Right lung (tissue), 10 donors: ENCODE data around the gene ZPBP2. TPM values are rescaled to one million over a fixed set of nuclear protein-coding genes. Genes with fewer than 3 reads are reported as not detected.
"Not testable (repeated sequence)": the region's sequence is repeated elsewhere in the genome, so short reads cannot be mapped to it uniquely, and the experiment has no call there.

Experiments
- DNase-seq, 2 donors: peaks; one replicate each; pipeline ENCODE4 v3.0.0-alpha.2; 2013
- long read RNA-seq, 8 donors: transcript quantifications; one replicate each; lab custom pipeline, GENCODE V29; 2026
- polyA plus RNA-seq, 5 donors: library from polyadenylated mRNA; unstranded; fragments of 120-200 nt; gene quantifications; one replicate each; pipeline versions ENCODE4 v1.2.1 to v1.2.3, GENCODE V29; 2013; ENCODE audit warnings: inconsistent platforms in 1 of 5, low replicate concordance in 1 of 5; ENCODE audit not compliant: insufficient read length in 5 of 5, insufficient read depth in 1 of 5

Gene ZPBP2, protein sequence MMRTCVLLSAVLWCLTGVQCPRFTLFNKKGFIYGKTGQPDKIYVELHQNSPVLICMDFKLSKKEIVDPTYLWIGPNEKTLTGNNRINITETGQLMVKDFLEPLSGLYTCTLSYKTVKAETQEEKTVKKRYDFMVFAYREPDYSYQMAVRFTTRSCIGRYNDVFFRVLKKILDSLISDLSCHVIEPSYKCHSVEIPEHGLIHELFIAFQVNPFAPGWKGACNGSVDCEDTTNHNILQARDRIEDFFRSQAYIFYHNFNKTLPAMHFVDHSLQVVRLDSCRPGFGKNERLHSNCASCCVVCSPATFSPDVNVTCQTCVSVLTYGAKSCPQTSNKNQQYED
- polyA plus RNA-seq: not detected
- long read RNA-seq, donor 1: 0 reads
- long read RNA-seq, donor 2: 0 reads
- long read RNA-seq, donor 3: 0 reads
- long read RNA-seq, donor 4: 0 reads
- long read RNA-seq, donor 5: 0 reads
- long read RNA-seq, donor 6: 0 reads
- long read RNA-seq, donor 7: 0 reads
- long read RNA-seq, donor 8: 0 reads

DNA sequence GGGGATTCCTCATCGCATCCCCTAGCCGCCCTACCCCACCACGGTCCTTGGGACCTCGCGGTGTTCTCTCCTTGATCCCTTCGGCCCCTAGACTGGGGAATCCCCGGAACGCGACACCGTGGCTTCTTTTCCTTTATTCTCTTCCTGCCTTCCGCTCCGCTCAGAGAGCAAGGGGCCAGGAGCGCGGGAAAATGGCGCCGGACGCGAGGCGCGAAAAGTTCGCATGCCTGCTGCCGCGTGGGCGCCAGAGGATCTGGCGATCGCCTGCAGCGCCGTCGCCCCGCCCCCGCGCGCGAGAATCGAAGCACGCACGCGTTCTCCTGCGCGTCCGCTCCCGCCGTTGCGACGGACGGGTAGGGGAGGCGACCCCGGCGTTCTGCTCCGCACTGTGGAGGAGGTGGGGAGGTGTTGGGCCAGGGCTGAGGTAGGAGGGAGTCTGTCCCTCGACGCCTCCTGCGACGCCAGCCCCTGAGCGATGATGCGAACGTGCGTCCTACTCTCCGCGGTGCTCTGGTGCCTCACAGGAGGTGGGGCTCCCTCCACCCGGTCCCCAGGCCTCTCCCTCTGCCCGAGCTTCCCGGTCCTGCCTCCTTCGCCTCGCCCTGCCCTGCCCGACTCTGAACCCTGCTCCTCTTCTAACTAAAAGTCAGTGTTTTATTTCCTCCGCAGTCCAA is at the start of gene ZPBP2:
ZPBP2 (plus strand) TSS at position 323 of the 674 bp plus-strand sequence; CDS start at position 476, 153 bp downstream.
- no peak for DNase-seq

DNA sequence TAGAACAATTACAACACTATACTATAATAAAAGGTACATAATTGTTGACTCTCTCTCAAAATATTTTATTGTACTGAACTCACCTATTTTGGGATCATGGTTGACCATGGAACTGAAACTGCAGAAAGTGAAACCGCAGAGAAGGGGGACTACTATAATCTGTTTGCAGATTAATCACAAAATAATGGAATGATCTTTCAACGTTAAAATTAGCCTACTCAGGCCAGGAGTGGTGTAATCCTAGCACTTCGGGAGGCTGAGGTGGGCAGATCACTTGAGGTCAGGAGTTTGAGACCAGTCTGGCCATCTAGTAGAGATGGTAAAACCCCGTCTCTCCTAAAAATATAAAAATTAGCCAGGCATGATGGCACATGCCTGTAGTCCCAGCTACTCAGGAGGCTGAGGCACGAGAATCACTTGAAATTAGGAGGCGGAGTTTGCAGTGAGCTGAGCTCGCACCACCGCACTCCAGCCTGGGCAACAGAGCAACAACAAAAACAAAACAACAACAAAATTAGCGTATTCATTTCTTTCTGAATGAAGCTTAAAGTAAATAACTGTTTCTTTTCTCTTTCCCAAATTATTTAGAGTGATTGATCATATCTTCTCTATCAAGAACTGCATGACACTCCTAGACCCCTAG is 49.5 kb upstream of the ZPBP2 start:
- no peak for DNase-seq

DNA sequence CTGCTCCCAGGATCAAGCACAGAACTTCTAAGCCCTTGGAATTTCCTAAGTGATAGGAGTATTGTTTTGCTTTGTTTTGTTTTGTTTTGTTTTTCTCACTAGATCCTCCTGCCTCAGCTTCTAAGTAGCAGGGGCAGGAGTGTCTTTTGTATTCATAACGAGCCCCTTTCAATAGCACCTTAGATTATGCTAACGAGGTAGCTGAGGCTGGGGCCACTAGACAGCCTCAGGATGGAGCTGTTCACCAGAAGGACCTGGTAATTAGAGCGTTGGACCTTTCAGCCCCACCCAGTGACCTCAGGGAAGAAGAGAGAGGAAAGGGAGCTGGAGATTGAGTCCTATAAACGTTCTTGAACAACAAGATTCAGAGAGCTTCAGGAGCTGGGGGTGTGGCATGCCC is 47.5 kb upstream of the ZPBP2 start:
- DNase-seq: no peak

DNA sequence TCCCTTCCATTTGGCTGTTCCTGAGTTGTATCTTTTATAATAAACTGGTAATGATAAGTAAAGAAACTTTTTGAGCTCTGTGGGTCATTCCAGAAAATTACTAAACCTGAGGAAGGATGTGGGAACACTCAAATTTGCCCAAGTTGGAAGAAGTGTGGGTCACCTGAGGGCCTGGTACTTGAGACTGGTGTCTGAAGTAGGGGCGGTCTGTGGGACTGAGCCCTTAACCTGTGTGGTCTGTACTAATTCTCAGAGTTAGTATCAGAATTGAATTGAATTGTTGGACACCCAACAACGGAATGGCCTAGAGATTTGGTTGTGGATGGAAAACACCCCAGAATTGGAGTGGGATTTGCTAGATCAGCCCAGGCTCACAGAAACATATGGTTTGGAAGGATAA is 47.0 kb upstream of the ZPBP2 start:
- DNase-seq: no peak

DNA sequence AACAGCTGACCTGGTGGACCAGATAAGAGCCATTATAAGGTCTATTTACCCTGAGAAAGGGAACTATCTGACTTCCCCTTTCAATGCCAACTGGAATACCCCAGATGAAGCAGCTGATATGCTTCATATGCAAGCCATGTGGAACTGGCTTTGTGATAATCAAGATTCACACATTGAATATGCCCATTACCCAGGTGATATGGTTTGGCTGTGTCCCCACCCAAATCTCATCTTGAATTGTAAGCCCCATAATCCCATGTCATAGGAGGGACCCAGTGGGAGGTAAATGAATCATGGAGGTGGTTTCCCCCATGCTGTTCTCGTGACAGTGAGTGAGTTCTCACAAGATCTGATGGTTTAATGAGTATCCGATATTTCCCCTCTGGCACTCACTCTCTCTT is 46.0 kb upstream of the ZPBP2 start:
- DNase-seq: no peak

DNA sequence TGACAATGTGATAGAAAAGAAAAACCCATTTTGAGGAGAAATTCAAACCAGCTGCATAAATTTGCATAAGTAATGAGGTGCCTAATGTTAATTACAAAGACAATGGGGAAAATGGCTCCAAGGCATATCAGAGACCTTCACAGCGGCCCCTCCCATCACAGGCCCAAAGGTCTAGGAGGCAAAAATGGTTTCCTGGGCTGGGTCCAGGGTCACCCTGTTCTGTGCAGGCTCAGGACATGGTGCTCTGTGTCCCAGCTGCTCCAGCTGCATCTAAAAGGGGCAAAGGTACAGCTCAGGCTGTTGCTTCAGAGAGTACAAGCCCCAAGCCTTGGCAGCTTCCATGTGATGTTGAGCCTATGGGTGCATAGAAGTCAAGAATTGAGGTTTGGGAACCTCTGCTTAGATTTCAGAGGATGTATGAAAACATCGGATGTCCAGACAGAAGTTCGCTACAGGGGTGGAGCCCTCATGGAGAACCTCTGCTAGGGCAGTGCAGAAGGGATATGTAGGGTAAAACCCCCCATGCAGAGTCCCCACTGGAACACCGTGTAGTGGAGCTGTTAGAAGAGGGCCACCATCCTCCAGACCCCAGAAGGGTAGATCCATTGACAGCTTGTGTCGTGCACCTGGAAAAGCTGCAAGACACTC is 44.5 kb upstream of the ZPBP2 start:
- no peak for DNase-seq

DNA sequence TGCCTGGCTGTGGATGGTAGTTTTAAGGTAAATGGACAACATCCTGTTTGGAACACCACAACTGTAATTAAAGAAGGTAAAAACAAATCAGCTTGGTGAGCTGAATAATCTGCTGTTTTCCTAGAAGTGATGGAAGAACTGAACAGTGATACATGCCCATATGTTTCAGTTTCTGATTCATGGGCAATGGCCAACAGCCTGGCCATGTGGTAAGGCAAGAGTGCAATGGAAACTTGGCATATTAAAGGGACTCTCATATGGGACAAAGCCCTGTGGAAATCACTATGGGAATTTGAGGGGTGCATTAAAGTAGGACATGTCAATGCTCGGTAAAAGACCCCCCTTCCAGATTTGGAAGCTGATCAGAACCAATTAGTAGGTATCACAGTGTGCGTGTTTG is 41.7 kb upstream of the ZPBP2 start:
- no peak for DNase-seq

DNA sequence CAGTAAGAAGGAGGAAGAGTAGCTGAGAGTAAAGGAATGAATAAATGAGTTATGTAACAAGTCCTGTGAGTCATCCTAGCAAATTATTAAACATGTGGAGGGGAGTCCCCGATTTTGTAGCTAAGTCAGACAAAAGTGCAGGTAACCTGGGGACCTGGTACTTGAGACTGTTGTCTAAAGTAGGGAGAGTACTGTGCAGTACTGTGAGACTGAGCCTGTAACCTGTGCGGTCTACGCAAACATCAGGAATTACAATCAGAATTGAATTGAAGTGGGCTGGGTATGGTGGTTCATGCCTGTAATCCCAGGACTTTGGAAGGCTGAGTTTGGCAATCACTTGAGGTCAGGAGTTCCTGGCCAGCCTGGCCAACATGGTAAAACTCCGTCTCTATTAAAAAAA is 39.6 kb upstream of the ZPBP2 start:
- no peak for DNase-seq

DNA sequence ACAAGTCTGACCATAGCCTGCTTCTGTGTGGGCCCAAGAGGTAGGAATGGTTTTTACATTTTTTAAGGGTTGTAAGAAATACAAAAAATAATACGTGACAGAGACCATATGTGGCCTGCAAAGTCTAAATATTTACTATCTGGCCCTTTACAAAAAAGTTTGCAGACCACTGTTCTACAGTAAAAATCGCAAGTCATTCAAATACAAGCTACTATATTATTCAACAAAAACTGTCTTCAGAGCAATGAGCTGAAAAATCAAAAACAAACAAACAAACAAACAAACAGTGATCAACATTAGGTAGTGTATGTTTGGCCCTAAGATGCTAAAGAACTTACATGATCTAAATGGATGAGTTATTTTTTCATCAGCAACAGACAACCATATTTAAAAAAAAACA is 36.4 kb upstream of the ZPBP2 start:
- no peak for DNase-seq

DNA sequence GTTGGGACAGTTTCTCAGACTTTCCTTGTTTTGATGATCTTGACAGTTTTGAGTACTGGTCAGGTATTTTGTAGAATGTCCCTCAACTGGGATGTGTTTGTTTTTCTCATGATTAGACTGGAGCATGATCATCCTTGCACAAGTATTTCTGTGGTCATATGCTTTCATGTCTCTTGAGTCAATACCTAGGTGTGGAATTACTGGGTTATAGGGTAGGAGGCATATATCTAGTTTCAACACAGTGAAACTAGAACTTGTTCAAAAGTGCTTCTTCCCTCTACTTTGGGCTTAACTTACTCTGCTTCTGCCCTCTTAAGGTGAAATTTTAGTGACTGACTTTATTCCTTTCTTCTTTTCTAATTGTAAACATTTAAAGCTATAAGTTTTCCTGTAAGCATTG is 34.0 kb upstream of the ZPBP2 start:
- DNase-seq: no peak

DNA sequence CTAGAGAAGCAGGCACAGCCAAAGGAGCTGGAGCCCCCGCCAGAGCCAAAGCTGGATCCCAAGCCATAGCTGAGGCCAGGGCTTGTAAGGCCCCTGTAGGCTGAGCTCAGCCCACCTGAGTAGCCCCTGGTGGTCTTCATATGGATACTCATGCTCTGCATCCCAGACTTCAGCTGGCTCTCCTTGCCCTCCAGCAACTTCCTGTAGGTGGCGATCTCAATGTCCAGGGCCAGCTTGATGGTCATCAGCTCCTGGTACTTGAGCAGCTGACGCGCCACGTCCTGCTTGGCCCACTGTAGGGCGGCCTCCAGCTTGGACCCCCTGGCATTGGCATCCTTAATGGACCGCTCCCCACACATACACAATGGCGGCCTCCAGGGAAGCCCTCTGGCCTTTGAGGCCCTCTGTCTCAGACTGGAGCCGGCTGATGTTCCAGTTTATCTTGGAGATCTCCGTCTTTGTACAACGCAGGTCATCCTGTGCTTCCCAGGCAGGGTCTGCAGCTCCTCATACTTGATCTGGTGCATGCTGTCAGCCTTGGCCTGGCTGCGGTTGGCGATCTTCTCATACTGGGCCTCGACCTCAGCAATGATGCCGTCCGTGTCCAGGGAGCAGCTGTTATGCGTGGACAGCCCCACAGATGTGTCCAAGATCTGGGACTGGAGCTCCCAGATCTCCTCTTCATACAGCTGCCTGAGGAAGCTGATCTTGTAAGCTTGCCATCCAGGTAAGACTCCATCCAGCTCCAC is 32.8 kb upstream of the ZPBP2 start:
- DNase-seq: no peak

DNA sequence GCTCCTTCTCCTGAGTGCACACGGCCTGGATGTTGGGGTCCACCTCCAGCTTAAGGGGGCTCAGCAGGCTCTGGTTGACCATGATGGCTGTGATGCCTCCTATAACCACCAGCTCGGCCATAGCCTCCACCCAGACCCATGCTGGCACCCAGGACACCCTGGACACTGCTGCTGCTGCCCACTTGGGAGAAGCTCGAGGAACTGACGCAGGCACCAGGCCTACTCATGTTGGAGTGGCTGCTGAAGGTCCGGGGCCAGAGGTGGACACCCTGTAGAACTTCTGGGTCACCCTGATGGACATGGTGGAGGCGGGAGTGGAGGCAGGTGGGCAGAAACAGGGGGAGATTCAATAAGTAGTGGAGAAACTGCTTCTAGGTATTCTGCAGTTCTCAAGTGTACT is 31.9 kb upstream of the ZPBP2 start:
- DNase-seq: no peak

DNA sequence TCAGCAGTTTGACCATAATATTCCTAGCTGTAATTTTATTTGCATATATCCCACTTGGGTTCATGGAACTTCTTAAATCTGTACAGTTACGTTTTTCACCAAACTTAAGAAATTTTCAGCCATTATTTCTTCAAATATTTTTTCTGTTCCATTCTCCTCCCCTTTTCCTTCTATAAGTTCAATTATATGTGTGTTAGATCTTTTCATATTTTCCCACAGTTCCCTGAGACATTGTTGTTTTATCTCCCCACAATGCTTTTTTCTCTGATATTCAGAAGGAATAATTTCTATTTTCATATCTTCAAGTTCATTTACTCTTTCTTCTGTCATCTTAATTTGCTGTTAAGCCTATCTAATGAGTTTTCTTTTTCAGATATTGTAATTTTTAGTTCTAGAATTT is 29.9 kb upstream of the ZPBP2 start:
- DNase-seq: no peak

DNA sequence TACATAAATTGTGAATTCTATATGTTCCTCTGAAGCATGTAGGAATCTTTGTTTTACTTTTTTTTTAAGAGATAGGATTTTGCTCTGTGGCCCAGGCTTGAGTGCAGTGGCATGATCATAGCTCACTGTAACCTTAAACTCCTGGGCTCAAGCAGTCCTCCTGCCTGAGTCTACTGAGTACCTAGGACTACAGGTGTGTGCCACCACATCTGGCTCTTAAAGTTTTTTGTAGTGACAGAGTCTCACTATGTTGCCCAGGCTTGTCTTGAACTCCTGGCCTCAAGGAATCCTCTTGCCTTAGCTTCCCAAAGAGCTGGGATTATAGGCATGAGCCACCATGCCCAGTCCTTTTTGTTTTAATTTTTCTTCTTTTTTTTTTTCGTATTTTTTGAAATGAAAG is 29.2 kb upstream of the ZPBP2 start:
- DNase-seq: no peak

DNA sequence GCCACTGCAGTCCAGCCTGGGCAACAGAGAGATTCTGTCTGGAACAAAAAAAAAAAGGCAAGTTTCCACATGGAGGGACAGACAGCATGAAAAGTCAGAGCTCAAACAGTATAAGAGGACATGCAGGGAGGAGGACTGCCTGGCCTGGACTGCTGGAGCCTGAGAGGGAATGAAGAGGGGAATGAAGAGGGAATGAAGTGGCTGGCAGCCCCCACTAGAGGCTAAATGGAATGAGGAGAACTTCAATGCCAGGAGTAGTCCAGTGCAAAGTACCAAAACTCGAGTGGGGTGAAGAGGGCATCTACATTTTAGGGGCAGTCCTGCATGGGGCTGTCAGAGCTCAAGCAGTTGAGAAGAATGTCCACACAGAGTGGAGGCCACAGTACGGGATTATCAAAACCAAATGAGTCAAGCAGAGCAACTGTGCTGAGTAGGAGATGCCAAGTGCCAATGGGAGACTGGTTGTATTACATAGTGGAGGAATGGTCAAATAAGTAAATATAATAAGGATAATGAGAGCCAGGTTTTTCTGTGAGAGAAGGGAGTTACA is 26.8 kb upstream of the ZPBP2 start:
- no peak for DNase-seq

DNA sequence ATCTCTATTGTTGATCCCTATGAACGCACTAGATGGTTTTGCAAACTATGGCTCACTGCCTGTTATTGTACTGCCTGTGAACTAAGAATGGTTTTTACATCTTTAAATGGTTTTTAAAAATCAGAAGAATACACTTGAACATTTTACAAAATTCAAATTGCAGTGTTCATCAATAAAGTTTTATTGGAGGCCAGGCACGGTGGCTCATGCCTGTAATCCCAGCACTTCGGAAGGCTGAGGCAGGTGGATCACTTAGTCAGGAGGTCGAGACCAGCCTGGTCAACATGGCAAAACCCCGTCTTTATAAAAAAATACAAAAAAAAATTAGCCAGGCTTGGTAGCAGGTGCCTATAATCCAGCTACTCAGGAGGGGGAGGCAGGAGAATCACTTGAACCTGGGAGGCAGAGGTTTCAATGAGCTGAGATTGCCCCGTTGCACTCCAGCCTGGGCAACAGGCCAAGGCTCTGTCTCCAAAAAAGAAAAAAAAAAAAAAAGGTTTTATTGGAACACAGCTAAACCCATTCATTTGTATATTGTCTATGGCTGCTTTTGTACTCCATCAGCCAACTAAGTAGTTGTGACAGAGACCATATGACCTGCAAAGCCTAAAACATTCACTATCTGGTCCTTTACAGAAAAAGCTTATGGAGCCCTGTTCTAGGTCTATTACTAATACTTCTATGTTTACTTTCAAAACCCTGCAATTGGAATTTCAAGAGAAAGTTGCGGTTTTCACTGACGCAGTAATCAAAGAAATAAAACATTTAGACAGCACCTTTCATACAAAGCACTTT is 22.8 kb upstream of the ZPBP2 start:
- DNase-seq: no peak

DNA sequence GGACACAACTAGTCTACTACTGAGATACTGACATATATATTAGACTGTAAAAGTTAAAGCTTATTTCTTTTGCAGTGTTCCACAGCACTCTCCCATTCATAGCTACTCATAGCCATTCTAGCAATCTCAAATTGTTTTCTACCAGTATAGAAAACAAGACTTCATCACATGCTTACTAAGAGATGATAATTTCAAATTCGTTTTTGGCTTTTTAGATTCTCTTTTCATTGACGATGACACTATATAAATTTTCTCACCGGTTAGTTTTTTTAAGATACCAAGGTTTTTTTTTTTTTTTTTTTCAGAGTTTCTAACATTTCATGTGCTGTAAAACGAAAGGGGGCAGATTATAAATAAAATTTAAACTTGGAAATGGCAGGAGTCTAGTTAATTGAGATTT is 21.8 kb upstream of the ZPBP2 start:
- no peak for DNase-seq

DNA sequence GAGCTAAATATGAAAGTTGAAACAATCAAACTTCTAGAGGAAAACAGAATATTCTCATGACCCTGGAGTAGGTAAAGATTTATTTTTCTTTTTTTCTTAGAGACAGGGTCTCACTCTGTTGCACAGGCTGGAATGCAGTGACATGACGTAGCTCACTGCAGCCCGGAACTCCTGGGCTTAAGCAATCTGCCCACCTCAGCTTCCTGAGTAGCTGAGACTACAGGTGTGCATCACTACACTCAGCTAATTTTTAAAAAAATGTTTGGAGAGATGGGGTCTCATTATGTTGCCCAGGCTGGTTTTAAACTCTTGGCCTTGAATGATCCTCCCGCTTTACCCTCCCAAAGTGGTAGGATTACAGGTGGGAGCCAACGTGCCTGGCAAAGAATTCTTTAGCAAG is 19.4 kb upstream of the ZPBP2 start:
- no peak for DNase-seq

DNA sequence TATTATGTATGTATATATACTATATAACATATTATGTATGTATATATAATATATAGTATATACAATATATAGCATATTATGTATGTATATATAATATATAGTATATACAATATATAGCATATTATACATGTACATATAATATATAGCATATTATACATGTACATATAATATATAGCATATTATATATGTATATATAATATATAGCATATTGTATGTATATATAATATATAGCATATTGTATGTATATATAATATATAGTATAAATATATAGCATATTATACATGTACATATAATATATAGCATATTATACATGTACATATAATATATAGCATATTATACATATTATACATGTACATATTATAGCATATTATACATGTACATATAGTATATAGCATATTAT is 17.8 kb upstream of the ZPBP2 start:
- DNase-seq: not testable (repeated sequence)

DNA sequence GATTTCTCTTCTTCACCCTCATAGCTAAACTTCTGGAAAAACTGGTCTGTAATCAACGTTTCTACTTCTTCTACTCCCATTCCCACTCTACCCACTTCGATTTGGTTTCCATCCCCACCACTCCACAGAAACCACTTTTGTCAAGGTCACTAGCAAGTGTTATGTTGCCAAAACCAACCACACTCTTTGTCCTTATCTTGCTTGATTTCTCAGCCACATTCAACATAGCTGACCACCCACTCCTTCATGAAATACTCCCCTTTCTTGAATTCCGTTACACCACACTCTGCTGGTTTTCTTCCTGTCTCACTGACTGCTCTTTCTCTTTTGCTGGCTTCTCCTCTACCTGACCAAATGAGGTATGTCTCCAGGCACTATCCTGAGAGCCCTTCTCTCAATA is 15.8 kb upstream of the ZPBP2 start:
- DNase-seq: no peak
